HepG2 (cell line): ENCODE data around the gene MTHFD2L. TPM values are rescaled to one million over a fixed set of nuclear protein-coding genes. Genes with fewer than 3 reads are reported as not detected.
"Not testable (repeated sequence)": the region's sequence is repeated elsewhere in the genome, so short reads cannot be mapped to it uniquely, and the experiment has no call there.

Experiments used
- ATAC-seq: fragments of 200-7000 bp; cut with Tn5 transposase; 3 replicates; pipeline ENCODE4 v1.9.1; 2020; ENCODE audit warnings: mild to moderate bottlenecking, moderate library complexity
- BruUV-seq: library from RNA; stranded (reverse); fragments of 400-500 nt; replicated peaks from 2 replicates; lab custom pipeline; 2021; lab: Mats Ljungman, UMichigan
- CTCF ChIA-PET: fragments of 300-600 bp; formaldehyde crosslinking; extraction: SDS; loops from one replicate; lab custom pipeline; 2021; ENCODE audit warnings: low total read pairs, inconsistent platforms, low intra/inter-chr PET ratio; lab: Yijun Ruan, JAX
- POLR2A ChIA-PET: fragments of 350-600 bp; sonication (Branson Sonifier 250); formaldehyde crosslinking; loops from one replicate; lab custom pipeline; 2020; ENCODE audit warnings: antibody characterized with exemption, inconsistent platforms; lab: Yijun Ruan, JAX
- DNase-seq: peaks from one replicate; pipeline ENCODE4 v3.0.0-alpha.2; 2015; ENCODE audit warnings: low spot score
- FAIRE-seq: peaks from 3 replicates; lab custom pipeline; 2011; peaks lifted over from hg19 to GRCh38; lab: Jason Lieb, UNC
- H2AFZ ChIP-seq: one replicate; pipeline ENCODE4 v1.6.1; 2011; ENCODE audit warnings: low read length, inconsistent platforms
- H3K27ac ChIP-seq: fragments of 300-600 bp; 3 replicates; pipeline ENCODE4 v1.8.0; 2011; ENCODE audit warnings: mixed run types, mild to moderate bottlenecking, mixed read lengths, low read length, inconsistent platforms; ENCODE audit not compliant: insufficient read depth; ENCODE audit errors: extremely low read length
- H3K27me3 ChIP-seq, 2 experiments: fragments of 200-600 bp in 1 of 2; 2 replicates in 1 of 2; 3 replicates in 1 of 2; pipeline versions ENCODE4 v1.6.0 to v1.8.0; 2011; ENCODE audit warnings: low read length in 2 of 2, mild to moderate bottlenecking in 2 of 2, moderate library complexity in 2 of 2, inconsistent platforms in 1 of 2; ENCODE audit not compliant: insufficient read depth in 2 of 2, control insufficient read depth in 1 of 2
- H3K36me3 ChIP-seq, 2 experiments: fragments of 200-600 bp in 1 of 2; replicated peaks in 1 of 2; 2 replicates in 1 of 2; 3 replicates in 1 of 2; pipeline versions ENCODE4 v1.5.1 to v1.8.0; 2011; ENCODE audit warnings: low read length in 2 of 2, inconsistent platforms in 1 of 2; ENCODE audit not compliant: insufficient read depth in 2 of 2, control insufficient read depth in 1 of 2
- H3K4me1 ChIP-seq: 2 replicates; pipeline ENCODE4 v1.5.1; 2012; ENCODE audit warnings: low read length, inconsistent platforms; ENCODE audit not compliant: insufficient read depth
- H3K4me2 ChIP-seq: 2 replicates; pipeline ENCODE4 v1.6.0; 2011; ENCODE audit warnings: low read depth, low read length, inconsistent platforms
- H3K4me3 ChIP-seq, 3 experiments: fragments of 200-600 bp in 1 of 3; sonication (generic), shearing (Covaris generic) in 1 of 3; replicated peaks in 1 of 3; 2 replicates each; pipeline ENCODE4 v1.5.1; 2011 to 2016; ENCODE audit warnings: low read length in 3 of 3, inconsistent platforms in 2 of 3, low read depth in 2 of 3, mild to moderate bottlenecking in 2 of 3, control low read depth in 1 of 3, mixed read lengths in 1 of 3; ENCODE audit not compliant: insufficient read depth in 1 of 3
- H3K79me2 ChIP-seq: one replicate; pipeline ENCODE4 v1.6.1; 2011; ENCODE audit warnings: low read length, inconsistent platforms; ENCODE audit not compliant: insufficient read depth
- H3K9ac ChIP-seq: 2 replicates; pipeline ENCODE4 v1.6.0; 2011; ENCODE audit warnings: mild to moderate bottlenecking, low read depth, low read length, inconsistent platforms; ENCODE audit not compliant: insufficient read depth
- H3K9me3 ChIP-seq: 2 replicates; pipeline ENCODE4 v1.5.1; 2012; ENCODE audit warnings: mild to moderate bottlenecking, low read length
- H4K20me1 ChIP-seq: 2 replicates; pipeline ENCODE4 v1.6.0; 2011; ENCODE audit warnings: inconsistent platforms, mild to moderate bottlenecking, low read length, moderate library complexity; ENCODE audit not compliant: insufficient read depth
- FOXA1 ChIP-seq, 2 experiments: fragments of 450-650 bp in 1 of 2; sonication (generic) in 1 of 2; formaldehyde crosslinking in 1 of 2; IDR thresholded peaks; 2 replicates each; pipeline versions ENCODE4 v1.4.0 to v1.6.1; 2016 to 2020; ENCODE audit warnings: missing genetic modification reagents in 1 of 2
- FOXA3 ChIP-seq: IDR thresholded peaks from 2 replicates; pipeline ENCODE4 v1.6.1; 2016; ENCODE audit warnings: missing genetic modification reagents, missing compliant biosample characterization
- SKIL ChIP-seq: sonication (generic); formaldehyde crosslinking; IDR thresholded peaks from 2 replicates; pipeline ENCODE4 v1.8.0; 2022; ENCODE audit warnings: missing genetic modification reagents, mild to moderate bottlenecking, moderate library complexity, borderline replicate concordance
- ZNF564 ChIP-seq: sonication (generic); formaldehyde crosslinking; IDR thresholded peaks from 2 replicates; pipeline ENCODE4 v1.8.1; 2023; ENCODE audit warnings: mild to moderate bottlenecking, missing genetic modification reagents
- WGBS: methylation state at CpG from one replicate; pipeline ENCODE4 v1.1.6; 2017; ENCODE audit warnings: low lambda C conversion rate; 5-methylcytosine and 5-hydroxymethylcytosine counted together
- in situ Hi-C: cut with HindIII; loops from 2 replicates; pipeline ENCODE4 v1.10.0; 2017; ENCODE audit warnings: low pct_unique_long_range_greater_than_20kb; ENCODE audit not compliant: extremely low pct_ligation_motif_present
- intact Hi-C: fragments of 100-400 bp; cut with micrococcal nuclease; formaldehyde crosslinking; loops from one replicate; pipeline ENCODE4 v1.10.0; 2022; ENCODE audit not compliant: unreplicated experiment
- polyA plus RNA-seq, 8 experiments: library from polyadenylated mRNA; depleted of rRNA in 3 of 8; stranded (reverse) in 7 of 8; unstranded in 1 of 8; fragments of >200 nt; fragmentation: Illumina TruSeq in 4 of 8; extraction: Trizol in 4 of 8; gene quantifications; 2 replicates each; pipeline versions ENCODE4 v1.2.1 to v1.2.3, GENCODE V29; 2011 to 2016; ENCODE audit warnings: low read depth in 4 of 8, missing spikeins in 1 of 8, mixed read lengths in 1 of 8; ENCODE audit not compliant: insufficient read depth in 1 of 8
- total RNA-seq, 5 experiments: library from RNA; depleted of rRNA; stranded (reverse); fragments of >200 nt; fragmentation: Illumina TruSeq; extraction: Trizol; gene quantifications; 2 replicates each; pipeline ENCODE4 v1.2.3, GENCODE V29; 2016; ENCODE audit warnings: low read depth in 1 of 5

Gene MTHFD2L
- total and polyA plus RNA-seq, 2 of the 13 experiments (the other 11 are each of a cell fraction or from before 2014, with no cell fraction given) = 10.5 to 14.9 TPM

GRCh38 chr4:74206088-74206825 lies 48.3 kb downstream of the MTHFD2L start:
- Histone ChIP-seq H3K36me3 (no peaks in the 10 kb centered on the region), H3K4me1 (peaks cover 17% of the 10 kb centered on the region), H3K4me3 (no peak overlapping the region), H3K27me3 (peaks cover 0 to 23% of the 10 kb centered on the region in 2 experiments; a peak in 3 of 5 replicates), H3K9me3 (no peaks in the 10 kb centered on the region), H3K9ac (no peak overlapping the region), H3K27ac (no peak overlapping the region), H3K79me2 (no peaks in the 10 kb centered on the region), H4K20me1 (peaks cover 14% of the 10 kb centered on the region), H3K4me2 (no peak overlapping the region), H2AFZ (no peak overlapping the region)
- 85% methylated on average over 3 of the region's 3 CpGs for WGBS
- FAIRE-seq = no peak
- no peak for DNase-seq
- ATAC-seq = no peak
- TF ChIP-seq SKIL (CRISPR knock-in tag) = no peak
- TF ChIP-seq ZNF564 (CRISPR knock-in tag) = no peak
- intact Hi-C loops = no loop called here
- ChIA-PET CTCF (no interaction called here), POLR2A (no interaction called here)
- no TSS peak for BruUV-seq
- in situ Hi-C loops = no loop called here

GRCh38 chr4:74214457-74215159 lies 56.7 kb downstream of the MTHFD2L start:
- BruUV-seq; H3K27ac ChIP-seq; intact Hi-C loops; CTCF ChIA-PET; in situ Hi-C loops; H4K20me1 ChIP-seq; H3K9ac ChIP-seq; H3K27me3 ChIP-seq; ATAC-seq; H3K79me2 ChIP-seq; H3K4me2 ChIP-seq; POLR2A ChIA-PET; H3K4me3 ChIP-seq; H3K9me3 ChIP-seq; FAIRE-seq; H3K36me3 ChIP-seq; H2AFZ ChIP-seq; TF ChIP-seq FOXA1 (IDR thresholded peaks at IDR 0.05): not testable (repeated sequence)
- peaks cover 14% of the 10 kb centered on the region for H3K4me1 ChIP-seq
- DNase-seq = peak; percentile 35
- WGBS = 100% methylated on average over 2 of the region's 7 CpGs
- TF ChIP-seq FOXA3 (CRISPR knock-in tag) (peak; percentile 53), FOXA1 (CRISPR knock-in tag; IDR thresholded peaks at IDR 0.05) (peak; percentile 52; the same call in 1 of the 2 replicates)

GRCh38 chr4:74215236-74215635 lies 57.3 kb downstream of the MTHFD2L start:
- peaks cover 14% of the 10 kb centered on the region for H3K4me1 ChIP-seq
- BruUV-seq, H3K36me3 ChIP-seq, FAIRE-seq, H3K79me2 ChIP-seq, H3K4me2 ChIP-seq, ATAC-seq, POLR2A ChIA-PET, in situ Hi-C loops, H3K27me3 ChIP-seq, H4K20me1 ChIP-seq, H3K4me3 ChIP-seq, H3K9ac ChIP-seq, CTCF ChIA-PET, DNase-seq, H3K27ac ChIP-seq, H3K9me3 ChIP-seq, H2AFZ ChIP-seq, intact Hi-C loops: not testable (repeated sequence)
- WGBS = 93% methylated on average over 7 of the region's 7 CpGs
